HG03045 (cell line): ENCODE measurements around the gene GLI3.

Source experiments
- ATAC-seq: cut with Tn5 transposase; IDR thresholded peaks from one replicate; pipeline ENCODE4 v1.9.1; 2021; ENCODE audit warnings: mild to moderate bottlenecking, moderate library complexity; ENCODE audit not compliant: unreplicated experiment

The GLI3 gene

GRCh38 chr7:42055171-42055570, 181.8 kb downstream of the GLI3 start:
- no peak for ATAC-seq

DNA sequence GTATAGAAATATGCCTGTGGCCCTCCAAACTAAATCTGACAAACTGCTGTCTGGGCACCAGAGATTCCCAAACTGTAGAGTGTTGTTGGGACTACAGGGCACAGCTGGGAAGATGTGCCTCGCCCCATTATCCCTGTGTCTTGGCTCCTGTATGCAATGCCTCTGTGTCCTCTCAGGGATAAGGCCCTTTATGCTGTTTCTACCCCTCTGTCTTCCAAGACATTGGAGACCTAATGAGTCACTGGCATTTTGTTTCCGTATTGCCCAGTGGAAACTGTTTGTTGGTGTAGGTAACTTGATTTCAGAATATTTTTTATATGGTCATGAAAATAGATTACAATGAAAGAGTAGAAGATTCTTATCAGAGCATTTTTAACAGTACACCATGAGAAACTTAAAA, 183.2 kb downstream of the GLI3 start:
- no peak for ATAC-seq

- ATAC-seq = no peak
These were observed 187.2 kb downstream of the GLI3 start for GRCh38 chr7:42049761-42050160.

DNA sequence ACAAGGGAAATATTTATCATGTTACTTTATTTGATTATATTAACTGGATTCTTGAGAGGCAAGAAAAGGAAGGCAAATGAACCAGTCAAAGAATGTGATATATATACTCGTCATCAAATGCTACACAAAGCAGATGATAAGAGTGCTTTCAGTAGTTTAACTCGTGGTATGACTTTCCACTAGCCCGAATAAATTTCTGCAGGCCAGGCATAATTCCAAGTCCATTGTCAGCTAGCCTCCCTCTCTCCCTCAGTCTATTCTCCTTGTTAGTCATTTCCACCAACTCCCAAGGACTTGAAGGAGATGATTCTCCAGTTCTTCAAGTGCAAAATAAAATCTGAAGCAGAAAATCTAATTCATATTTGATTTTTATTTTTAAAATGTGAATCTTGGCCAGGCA, 190.5 kb downstream of the GLI3 start:
- no peak for ATAC-seq

GRCh38 chr7:42045961-42046360, 191.0 kb downstream of the GLI3 start:
- no peak for ATAC-seq

- ATAC-seq = no peak
These were observed 197.1 kb downstream of the GLI3 start for GRCh38 chr7:42039921-42040320.

- no peak for ATAC-seq
These were observed 201.8 kb downstream of the GLI3 start for GRCh38 chr7:42035210-42035609.

DNA sequence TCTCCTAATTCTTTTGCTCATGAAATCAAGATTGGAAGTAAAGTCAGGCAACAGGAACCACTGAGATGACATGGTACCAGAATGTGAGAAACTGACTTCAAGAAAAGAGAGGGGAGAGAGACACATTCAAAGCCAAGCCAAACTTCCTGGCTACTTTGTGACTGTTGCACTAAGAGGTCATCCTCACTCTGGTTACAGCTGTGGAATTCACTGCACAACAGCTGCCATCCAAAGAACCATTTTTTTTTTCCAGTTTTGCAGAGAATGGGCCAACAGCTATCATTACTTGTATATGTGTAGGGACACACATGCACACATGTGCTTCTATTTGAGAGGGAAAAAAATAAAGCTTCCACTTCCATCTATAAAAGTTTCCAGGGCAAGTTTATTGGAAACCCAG, 203.5 kb downstream of the GLI3 start:
- ATAC-seq = no peak

DNA sequence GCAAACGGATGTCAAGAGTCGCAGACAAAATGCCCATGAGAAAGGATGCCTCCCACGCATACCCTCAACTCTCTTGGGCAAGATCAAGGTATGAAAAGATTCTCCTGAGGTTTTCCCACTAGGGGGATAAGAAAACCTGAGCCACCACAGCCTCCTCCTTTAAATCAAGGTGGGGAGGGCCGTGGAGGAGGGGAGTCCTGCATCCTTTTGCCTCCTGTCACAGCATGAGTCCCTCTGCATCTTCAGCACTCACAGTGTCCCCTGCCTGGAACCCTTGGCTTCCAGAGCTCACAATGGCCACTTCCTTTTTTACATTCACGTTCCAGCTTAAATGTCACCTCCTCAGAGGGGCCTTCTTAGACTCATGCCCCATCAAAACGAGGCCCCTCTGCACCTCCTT, 207.6 kb downstream of the GLI3 start:
- no peak for ATAC-seq

- ATAC-seq = no peak
These were observed 209.5 kb downstream of the GLI3 start for GRCh38 chr7:42027521-42027920.

DNA sequence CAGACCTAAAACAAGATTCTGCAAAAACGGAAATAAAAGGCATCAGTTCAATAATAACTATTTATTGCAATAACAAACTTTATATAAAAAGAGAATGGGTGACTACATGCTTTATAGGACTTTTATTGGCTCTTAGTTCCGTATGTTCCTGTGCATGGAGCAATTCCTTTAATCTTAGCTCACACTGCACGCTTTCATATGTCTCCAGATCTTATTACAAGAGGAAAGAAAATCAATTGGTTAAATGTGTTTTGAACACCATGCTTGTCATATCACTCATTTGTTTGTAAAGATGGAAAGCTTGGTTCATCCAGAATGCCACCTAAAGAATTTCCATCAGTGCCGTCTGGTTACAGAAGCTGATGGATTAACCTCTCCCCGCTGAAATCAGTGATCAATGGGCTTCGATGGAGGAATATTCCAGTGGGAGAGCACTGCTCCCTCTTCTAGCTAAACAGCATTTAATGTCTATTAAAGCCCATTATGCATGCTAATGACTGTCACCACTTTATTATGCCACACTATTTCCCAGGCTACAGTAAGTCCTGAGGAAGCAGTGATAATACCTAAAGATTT, 210.3 kb downstream of the GLI3 start:
- no peak for ATAC-seq

- ATAC-seq = no peak
These were observed 211.2 kb downstream of the GLI3 start for GRCh38 chr7:42025635-42026375.

GRCh38 chr7:42024537-42024936, 212.5 kb downstream of the GLI3 start:
- no peak for ATAC-seq

DNA sequence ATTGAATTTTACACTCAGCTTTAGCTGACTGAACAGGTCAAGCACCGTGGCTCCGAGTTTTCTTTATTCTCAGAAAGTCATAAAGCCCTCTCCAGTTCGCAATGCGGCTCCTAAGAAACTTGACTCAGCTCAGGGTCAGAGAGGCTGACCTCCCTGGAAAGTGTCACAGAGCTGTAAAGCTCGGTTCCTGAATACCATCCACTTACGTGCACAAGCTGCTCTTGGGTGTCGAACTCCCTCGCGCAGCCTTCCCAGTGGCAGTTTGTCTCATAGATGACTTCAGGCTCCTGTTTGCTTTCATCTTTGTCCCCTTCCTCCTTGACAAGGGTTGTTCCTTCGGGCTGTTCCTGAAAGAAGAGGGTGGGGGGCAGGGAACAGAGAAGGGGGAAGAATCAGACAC, 213.7 kb downstream of the GLI3 start:
- ATAC-seq = no peak

DNA sequence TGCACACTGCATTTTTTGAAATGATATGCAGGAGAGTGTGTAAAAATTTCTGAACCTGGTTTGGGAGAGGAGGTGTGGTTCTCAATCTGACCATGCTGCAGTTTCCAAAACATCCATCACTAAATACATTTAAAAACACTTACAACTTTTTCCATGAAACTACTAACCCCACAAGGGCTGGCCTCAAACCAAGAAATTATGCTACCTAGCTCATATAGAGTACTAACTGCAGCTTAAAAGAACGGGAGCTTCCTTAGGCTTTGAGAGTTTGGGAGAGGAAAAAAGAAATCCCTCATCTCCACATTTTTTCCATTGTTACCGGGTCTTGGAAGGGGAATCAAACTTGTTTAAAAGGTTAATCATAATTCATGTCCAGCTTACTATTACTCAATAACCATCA, 214.2 kb downstream of the GLI3 start:
- ATAC-seq = no peak

- ATAC-seq = no peak
These were observed 215.0 kb downstream of the GLI3 start for GRCh38 chr7:42022056-42022455.

GRCh38 chr7:42021631-42022030, 215.4 kb downstream of the GLI3 start:
- no peak for ATAC-seq

GRCh38 chr7:42020061-42020460, 216.9 kb downstream of the GLI3 start:
- no peak for ATAC-seq

DNA sequence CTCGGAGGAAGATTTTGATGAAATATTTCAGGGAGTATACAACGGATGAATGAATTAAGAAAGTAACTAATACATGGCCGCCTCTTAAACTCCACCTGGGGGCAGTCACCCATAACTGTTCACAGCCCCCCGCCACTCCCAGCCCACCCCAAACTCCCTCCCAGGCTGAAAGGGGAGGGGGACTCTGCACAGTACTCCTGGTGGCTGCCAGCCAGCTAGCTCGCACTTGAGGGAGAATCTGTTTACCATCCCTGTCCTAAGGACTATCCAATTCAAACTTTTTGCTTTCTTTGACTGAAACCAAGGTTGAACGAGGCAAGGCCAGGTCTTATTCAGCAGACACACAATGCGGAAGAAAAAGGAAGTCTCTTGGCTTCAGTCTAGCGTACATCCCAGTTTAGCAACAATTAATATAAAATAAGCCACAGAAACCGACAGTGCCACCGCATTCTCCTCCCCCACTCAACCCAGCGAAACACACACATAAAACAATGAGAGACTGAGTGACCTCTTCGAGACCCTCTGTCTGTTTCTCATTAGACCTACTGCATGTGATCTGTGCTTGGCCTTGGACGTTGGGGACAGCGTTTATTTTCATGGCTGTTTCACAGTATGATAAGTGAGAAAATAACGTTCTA, 219.5 kb downstream of the GLI3 start:
- no peak for ATAC-seq

- no peak for ATAC-seq
These were observed 220.5 kb downstream of the GLI3 start for GRCh38 chr7:42016517-42016916.

GRCh38 chr7:42014625-42015618, 222.1 kb downstream of the GLI3 start:
- ATAC-seq = no peak
